ENCODE results near the gene CNTNAP2. TPM values are rescaled to one million over a fixed set of nuclear protein-coding genes. Genes with fewer than 3 reads are reported as not detected.

Gene CNTNAP2
- total RNA-seq, 1 donor from 2014 or later, result under 0.01 TPM

DNA sequence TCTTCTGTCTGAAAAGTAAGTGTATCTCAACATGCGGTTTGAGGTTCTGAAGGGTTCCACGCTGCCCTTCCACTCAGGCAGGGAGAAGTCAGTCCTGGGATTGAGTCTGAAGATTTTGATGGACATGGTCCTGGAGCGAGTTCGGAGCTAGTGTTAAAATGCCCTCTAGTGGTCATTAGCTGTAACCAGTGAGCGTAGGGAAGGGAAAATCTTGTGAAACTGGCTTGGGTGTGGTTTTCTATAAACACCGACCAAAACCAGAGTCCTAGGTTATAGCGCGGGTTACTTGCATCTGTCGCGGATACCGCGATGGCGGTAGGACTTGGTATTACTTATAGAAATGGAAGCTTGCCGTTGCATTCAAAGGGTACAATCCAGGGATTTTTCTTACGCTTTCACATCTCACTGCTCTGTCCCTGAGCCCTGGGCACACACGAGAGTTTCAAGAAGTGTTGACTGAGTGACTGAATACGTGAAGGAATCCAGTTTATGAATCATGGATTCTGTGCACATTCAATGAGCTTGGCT lies 2125.8 kb downstream of the CNTNAP2 start:
- no peak for DNase-seq (ENCODE audit: extremely low read depth, low read depth, low spot score)

DNA sequence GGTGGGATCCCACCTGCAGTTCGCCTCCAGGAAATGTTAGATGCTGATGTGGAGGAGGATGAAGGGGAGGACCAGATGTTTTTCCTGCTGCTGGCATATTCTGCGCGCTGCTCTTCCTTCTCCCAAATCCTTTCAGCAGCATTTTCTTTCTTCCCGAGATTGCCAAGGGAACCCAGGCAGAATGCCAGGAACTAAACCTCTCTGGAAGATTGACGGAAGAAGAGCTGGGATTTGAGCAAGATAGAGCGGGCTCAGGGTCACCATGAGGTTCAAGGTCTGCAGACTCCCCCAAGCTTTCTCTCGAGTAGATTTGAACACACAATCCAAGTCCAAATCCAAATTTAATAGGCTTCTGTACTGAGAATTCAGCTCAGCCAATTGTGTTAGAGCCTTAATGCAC lies 2128.8 kb downstream of the CNTNAP2 start:
- no peak for DNase-seq (ENCODE audit: extremely low read depth, low read depth, low spot score)

GRCh38 chr7:148253629-148254028 lies 2137.0 kb downstream of the CNTNAP2 start:
- DNase-seq (ENCODE audit: extremely low read depth, low read depth, low spot score), result no peak

DNA sequence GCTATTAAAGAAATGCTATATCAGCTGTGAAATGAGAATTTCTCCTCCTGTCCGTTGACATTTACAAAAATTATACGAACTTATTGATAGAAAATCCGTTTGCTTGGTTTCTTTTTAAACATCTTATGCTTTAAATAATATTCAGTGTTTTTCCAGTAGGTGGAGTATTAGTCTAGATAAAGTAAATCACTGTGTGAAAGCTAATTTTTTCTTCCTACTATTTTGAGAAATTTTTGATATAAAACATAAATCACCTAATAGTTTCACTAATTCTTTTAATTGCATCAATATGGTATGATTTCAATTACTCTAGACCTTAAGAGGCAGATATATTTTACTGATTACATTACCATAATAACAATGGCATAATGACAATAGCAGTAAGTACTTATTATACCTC lies 2138.7 kb downstream of the CNTNAP2 start:
- DNase-seq (ENCODE audit: extremely low read depth, low read depth, low spot score), result no peak

GRCh38 chr7:148256433-148256832 lies 2139.8 kb downstream of the CNTNAP2 start:
- DNase-seq (ENCODE audit: extremely low read depth, low read depth, low spot score), result no peak

- DNase-seq (ENCODE audit: extremely low read depth, low read depth, low spot score), result no peak
Observed at GRCh38 chr7:148260599-148260998, 2144.0 kb downstream of the CNTNAP2 start.

GRCh38 chr7:148261523-148261922 lies 2144.9 kb downstream of the CNTNAP2 start:
- no peak for DNase-seq (ENCODE audit: extremely low read depth, low read depth, low spot score)

- DNase-seq (ENCODE audit: extremely low read depth, low read depth, low spot score), result no peak
Observed at GRCh38 chr7:148261996-148262688, 2145.5 kb downstream of the CNTNAP2 start.

DNA sequence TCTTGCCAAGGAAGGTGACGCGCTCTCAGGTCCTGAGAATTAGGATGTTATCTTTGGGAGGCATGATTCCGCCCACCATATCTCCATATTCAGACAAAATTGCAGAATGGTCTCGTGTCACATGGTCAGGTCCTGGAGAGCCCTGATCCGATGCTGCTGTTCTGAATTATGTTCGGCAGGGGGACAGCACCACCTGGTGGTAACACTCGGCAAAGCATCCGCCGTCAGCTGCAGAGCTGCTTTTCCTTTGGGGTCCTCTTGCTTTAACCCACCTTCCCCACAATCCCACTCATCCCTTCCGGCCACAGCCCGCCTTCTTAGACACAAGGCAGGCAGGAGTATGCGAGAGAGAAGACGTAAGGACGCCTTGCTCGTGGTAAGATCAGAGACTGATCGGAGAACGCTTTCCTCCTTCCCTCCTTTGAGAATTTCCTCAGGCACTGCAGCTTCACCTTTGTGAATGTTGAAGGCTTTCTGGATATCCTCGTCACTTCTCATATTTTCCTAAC lies 2146.2 kb downstream of the CNTNAP2 start:
- no peak for DNase-seq (ENCODE audit: extremely low read depth, low read depth, low spot score)

DNA sequence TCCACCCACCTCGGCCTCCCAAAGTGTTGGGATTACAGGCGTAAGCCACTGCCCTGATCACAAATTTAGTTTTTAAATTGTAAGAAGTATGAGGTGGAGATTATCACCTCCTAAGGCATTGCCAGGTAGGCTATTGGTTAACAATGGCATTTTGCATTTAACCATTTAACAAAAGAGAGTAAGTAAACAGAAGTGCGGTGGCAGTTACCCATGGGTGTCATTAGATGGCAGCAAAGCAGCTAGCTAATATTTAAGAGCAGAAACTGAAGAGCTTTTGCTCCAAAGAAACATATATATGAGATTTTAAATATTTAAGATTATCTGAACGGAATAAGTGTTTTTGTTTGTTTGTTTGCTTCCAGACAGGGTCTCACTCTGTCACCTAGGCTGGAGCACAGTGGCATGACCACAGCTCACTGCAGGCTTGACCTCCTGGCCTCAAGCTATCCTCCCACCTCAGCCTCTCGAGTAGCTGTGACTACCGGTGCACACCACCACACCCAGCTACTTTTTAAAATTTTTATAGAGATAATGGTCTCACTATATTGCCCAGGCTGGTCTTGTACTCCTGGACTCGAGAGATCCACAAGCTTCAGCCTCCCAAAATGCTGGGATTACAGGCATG lies 2148.4 kb downstream of the CNTNAP2 start:
- DNase-seq (ENCODE audit: extremely low read depth, low read depth, low spot score), result no peak

DNA sequence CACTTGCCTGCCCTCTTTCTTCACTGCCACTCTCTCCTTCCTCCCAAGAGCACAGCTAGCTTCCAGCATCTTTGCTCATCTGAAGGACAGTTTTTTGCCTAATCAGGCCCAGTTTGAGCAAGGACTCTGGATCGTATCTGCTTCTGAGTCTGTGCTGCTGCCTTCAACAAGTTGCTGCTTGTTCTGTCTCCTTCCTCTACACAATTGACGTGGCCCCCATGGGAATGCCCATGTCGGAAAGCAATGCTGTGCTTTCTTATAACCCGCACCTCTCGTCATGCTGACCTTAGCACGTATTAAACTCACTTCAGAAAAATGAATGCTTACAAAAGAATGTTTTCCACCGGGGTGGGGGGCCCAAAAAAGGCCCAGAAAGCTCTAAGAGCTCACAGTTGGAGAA lies 2149.3 kb downstream of the CNTNAP2 start:
- no peak for DNase-seq (ENCODE audit: extremely low read depth, low read depth, low spot score)

DNA sequence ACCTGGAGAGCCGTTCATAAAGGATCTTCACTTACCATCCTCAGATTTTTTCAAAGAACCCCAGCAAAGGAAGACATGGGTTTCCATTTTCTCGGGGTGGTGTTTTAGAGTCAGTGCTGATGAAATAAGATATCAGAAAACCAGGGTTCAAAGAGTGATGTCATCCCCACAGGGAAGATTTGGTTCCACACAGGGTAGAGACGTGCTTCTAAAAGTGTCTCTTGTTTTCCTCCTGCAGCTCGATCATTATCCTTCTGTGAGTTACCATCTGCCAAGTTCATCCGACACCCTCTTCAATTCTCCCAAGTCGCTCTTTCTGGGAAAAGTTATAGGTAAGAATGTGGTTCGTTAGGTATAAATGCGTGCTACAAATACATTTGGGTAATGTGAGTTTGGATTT lies 2150.2 kb downstream of the CNTNAP2 start:
- no peak for DNase-seq (ENCODE audit: extremely low read depth, low read depth, low spot score)

DNA sequence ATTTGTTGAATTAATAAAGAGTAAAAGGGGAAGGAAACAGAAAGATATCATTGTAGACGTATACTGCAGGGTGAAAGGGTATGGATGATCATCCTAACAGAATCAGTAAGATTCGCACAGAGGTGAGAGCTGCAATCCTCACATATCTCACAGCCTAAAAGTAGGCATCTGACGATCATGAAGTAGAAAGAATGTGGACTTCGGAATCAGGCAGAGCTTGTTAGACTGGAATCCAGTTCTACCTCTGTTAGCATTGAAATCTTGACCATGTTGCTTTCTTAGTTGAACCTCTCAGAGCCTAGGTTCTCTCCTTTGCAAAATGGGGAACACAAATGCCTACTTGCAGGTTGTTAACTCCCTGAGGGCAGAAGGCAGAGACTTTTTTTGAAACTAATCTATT lies 2154.0 kb downstream of the CNTNAP2 start:
- DNase-seq (ENCODE audit: extremely low read depth, low read depth, low spot score), result no peak

GRCh38 chr7:148274118-148274517 lies 2157.5 kb downstream of the CNTNAP2 start:
- DNase-seq (ENCODE audit: extremely low read depth, low read depth, low spot score), result no peak

GRCh38 chr7:148275359-148275890 lies 2158.8 kb downstream of the CNTNAP2 start:
- no peak for DNase-seq (ENCODE audit: extremely low read depth, low read depth, low spot score)

- DNase-seq (ENCODE audit: extremely low read depth, low read depth, low spot score), result no peak
Observed at GRCh38 chr7:148276314-148277041, 2159.9 kb downstream of the CNTNAP2 start.

GRCh38 chr7:148277042-148277660 lies 2160.6 kb downstream of the CNTNAP2 start:
- no peak for DNase-seq (ENCODE audit: extremely low read depth, low read depth, low spot score)

GRCh38 chr7:148286150-148286549 lies 2169.5 kb downstream of the CNTNAP2 start:
- DNase-seq (ENCODE audit: extremely low read depth, low read depth, low spot score), result no peak

- DNase-seq (ENCODE audit: extremely low read depth, low read depth, low spot score), result no peak
Observed at GRCh38 chr7:148287538-148287937, 2170.9 kb downstream of the CNTNAP2 start.

- no peak for DNase-seq (ENCODE audit: extremely low read depth, low read depth, low spot score)
Observed at GRCh38 chr7:148288592-148289151, 2172.1 kb downstream of the CNTNAP2 start.

Data from glomerular endothelial cell (primary cell).